ENCODE results near the gene COPS6.

COPS6 gene

GRCh38 chr7:100071018-100071723, 17.6 kb upstream of the COPS6 start:
- H3K27me3 ChIP-seq (ENCODE audit: control insufficient read depth, low read length): no peaks in the 10 kb centered on the region
- no peaks in the 10 kb centered on the region for H3K79me2 ChIP-seq (ENCODE audit: control insufficient read depth, low read length)
- no peaks in the 10 kb centered on the region for H3F3A ChIP-seq (ENCODE audit: control insufficient read depth, insufficient read depth)
- TF ChIP-seq, protein P1, sequence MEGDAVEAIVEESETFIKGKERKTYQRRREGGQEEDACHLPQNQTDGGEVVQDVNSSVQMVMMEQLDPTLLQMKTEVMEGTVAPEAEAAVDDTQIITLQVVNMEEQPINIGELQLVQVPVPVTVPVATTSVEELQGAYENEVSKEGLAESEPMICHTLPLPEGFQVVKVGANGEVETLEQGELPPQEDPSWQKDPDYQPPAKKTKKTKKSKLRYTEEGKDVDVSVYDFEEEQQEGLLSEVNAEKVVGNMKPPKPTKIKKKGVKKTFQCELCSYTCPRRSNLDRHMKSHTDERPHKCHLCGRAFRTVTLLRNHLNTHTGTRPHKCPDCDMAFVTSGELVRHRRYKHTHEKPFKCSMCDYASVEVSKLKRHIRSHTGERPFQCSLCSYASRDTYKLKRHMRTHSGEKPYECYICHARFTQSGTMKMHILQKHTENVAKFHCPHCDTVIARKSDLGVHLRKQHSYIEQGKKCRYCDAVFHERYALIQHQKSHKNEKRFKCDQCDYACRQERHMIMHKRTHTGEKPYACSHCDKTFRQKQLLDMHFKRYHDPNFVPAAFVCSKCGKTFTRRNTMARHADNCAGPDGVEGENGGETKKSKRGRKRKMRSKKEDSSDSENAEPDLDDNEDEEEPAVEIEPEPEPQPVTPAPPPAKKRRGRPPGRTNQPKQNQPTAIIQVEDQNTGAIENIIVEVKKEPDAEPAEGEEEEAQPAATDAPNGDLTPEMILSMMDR (IDR thresholded peaks at IDR 0.05; ENCODE audit: low read depth, low read length, poor library complexity, severe bottlenecking): no peak
- TF ChIP-seq EZH2phosphoT487 (IDR thresholded peaks at IDR 0.05; ENCODE audit: borderline replicate concordance, low read length): no peak
- H3K4me1 ChIP-seq (ENCODE audit: control insufficient read depth, low read length): no peaks in the 10 kb centered on the region
- no peaks in the 10 kb centered on the region for H4K20me1 ChIP-seq (ENCODE audit: control insufficient read depth, insufficient read depth, low read depth, low read length)
- H3K9me2 ChIP-seq (replicated peaks; ENCODE audit: control insufficient read depth, low read length): no peaks in the 10 kb centered on the region
- no peak overlapping the region for H3K4me2 ChIP-seq (ENCODE audit: low read length)
- H3K36me3 ChIP-seq (ENCODE audit: control insufficient read depth, low read length): peaks cover 71% of the 10 kb centered on the region
- peaks cover 28% of the 10 kb centered on the region for H3K9me3 ChIP-seq (ENCODE audit: control insufficient read depth, insufficient read depth, low read length)
- H3K4me3 ChIP-seq (ENCODE audit: low read length): no peak overlapping the region
- no peak overlapping the region for H3K27ac ChIP-seq (ENCODE audit: low read depth, low read length)

DNA sequence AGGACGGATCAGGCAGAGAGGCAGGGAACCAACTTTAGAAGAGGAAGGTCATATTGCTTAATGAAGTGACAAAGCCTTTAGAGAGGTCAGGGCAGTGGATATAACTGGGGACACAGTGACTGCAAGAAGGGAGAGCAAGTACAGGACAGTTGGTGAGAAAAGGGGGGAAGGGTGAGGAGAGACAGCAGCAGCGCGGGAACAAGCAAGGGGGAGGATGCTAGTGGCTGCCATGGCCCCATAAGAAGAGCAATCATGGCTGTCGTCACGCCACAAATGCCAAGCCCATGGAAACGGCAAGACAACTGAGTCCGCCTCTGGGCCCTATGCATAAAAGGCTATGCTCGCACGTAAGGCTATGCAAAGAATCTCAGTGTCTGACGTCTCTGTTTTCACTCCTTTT, 16.3 kb upstream of the COPS6 start:
- Histone ChIP-seq H3F3A (ENCODE audit: control insufficient read depth, insufficient read depth) (no peaks in the 10 kb centered on the region), H3K4me2 (ENCODE audit: low read length) (no peak overlapping the region), H3K36me3 (ENCODE audit: control insufficient read depth, low read length) (peaks cover 83% of the 10 kb centered on the region), H3K4me1 (ENCODE audit: control insufficient read depth, low read length) (no peaks in the 10 kb centered on the region), H3K27ac (ENCODE audit: low read depth, low read length) (no peak overlapping the region), H3K79me2 (ENCODE audit: control insufficient read depth, low read length) (peaks cover 3% of the 10 kb centered on the region), H3K9me2 (replicated peaks; ENCODE audit: control insufficient read depth, low read length) (no peaks in the 10 kb centered on the region), H3K27me3 (ENCODE audit: control insufficient read depth, low read length) (no peaks in the 10 kb centered on the region), H3K4me3 (ENCODE audit: low read length) (no peak overlapping the region), H4K20me1 (ENCODE audit: control insufficient read depth, insufficient read depth, low read depth, low read length) (no peaks in the 10 kb centered on the region), H3K9me3 (ENCODE audit: control insufficient read depth, insufficient read depth, low read length) (peaks cover 28% of the 10 kb centered on the region)
- no peak for TF ChIP-seq EZH2phosphoT487 (IDR thresholded peaks at IDR 0.05; ENCODE audit: borderline replicate concordance, low read length)
- TF ChIP-seq, protein P1 (IDR thresholded peaks at IDR 0.05; ENCODE audit: low read depth, low read length, poor library complexity, severe bottlenecking): no peak

DNA sequence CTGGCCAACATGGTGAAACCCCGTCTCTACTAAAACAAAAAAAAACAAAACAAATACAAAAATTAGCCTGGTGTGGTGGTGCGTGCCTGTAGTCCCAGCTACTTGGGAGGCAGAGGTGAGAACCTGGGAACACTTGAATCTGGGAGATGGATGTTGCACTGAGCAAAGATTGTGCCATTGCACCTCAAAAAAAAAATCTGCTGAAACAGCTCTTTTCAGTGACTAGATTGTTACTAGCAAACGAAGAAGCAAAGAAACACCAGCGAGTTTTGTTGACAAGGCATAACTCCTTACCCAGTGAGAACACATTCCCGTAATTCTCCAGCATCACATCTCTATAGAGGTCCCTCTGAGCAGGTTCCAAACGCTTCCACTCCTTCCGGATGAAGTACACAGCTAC, 13.9 kb upstream of the COPS6 start:
- H3K4me1 ChIP-seq (ENCODE audit: control insufficient read depth, low read length): no peaks in the 10 kb centered on the region
- no peak for TF ChIP-seq EZH2phosphoT487 (IDR thresholded peaks at IDR 0.05; ENCODE audit: borderline replicate concordance, low read length)
- TF ChIP-seq, protein P1 (IDR thresholded peaks at IDR 0.05; ENCODE audit: low read depth, low read length, poor library complexity, severe bottlenecking): no peak
- H3K9me3 ChIP-seq (ENCODE audit: control insufficient read depth, insufficient read depth, low read length): peaks cover 28% of the 10 kb centered on the region
- H3K4me2 ChIP-seq (ENCODE audit: low read length): no peak overlapping the region
- H3F3A ChIP-seq (ENCODE audit: control insufficient read depth, insufficient read depth): peaks cover 2% of the 10 kb centered on the region; the same call in 1 of the 2 replicates
- H3K9me2 ChIP-seq (replicated peaks; ENCODE audit: control insufficient read depth, low read length): no peaks in the 10 kb centered on the region
- H3K36me3 ChIP-seq (ENCODE audit: control insufficient read depth, low read length): peaks cover 87% of the 10 kb centered on the region
- H3K27ac ChIP-seq (ENCODE audit: low read depth, low read length): no peak overlapping the region
- H3K79me2 ChIP-seq (ENCODE audit: control insufficient read depth, low read length): peaks cover 22% of the 10 kb centered on the region
- H3K4me3 ChIP-seq (ENCODE audit: low read length): no peak overlapping the region
- H4K20me1 ChIP-seq (ENCODE audit: control insufficient read depth, insufficient read depth, low read depth, low read length): peaks cover 9% of the 10 kb centered on the region; the same call in 1 of the 2 replicates
- no peaks in the 10 kb centered on the region for H3K27me3 ChIP-seq (ENCODE audit: control insufficient read depth, low read length)

All from DOHH2 (cell line).